OCI-M2 (cell line): ENCODE results near the gene FAM83D.
"Not testable (repeated sequence)": the region's sequence is repeated elsewhere in the genome, so short reads cannot be mapped to it uniquely, and the experiment has no call there.

ENCODE experiments used
- DNase-seq: peaks from one replicate; lab custom pipeline; 2025; ENCODE audit not compliant: unreplicated experiment; lab: John Stamatoyannopoulos, UW

The FAM83D gene

DNA sequence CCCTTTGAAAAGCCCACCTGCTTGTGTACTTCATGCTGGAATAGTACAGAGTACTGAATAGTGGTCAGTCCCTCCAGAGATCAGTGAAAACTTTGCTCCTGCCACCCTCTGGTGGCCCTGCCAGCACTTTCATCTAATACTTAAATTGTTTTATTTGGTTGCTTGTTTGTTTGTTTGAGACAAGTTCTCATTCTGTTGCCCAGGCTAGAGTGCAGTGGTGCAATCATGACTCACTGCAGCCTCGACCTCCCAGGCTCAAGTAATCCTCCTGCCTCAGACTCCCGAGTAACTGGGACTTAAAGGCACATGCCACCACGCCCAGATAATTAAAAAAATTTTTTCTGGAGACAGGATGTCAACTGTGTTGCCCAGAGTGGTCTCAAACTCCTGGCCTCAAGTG, 9.1 kb downstream of the FAM83D start:
- no peak for DNase-seq

- no peak for DNase-seq
Measured at GRCh38 chr20:38935967-38936407, 9.8 kb downstream of the FAM83D start.

DNA sequence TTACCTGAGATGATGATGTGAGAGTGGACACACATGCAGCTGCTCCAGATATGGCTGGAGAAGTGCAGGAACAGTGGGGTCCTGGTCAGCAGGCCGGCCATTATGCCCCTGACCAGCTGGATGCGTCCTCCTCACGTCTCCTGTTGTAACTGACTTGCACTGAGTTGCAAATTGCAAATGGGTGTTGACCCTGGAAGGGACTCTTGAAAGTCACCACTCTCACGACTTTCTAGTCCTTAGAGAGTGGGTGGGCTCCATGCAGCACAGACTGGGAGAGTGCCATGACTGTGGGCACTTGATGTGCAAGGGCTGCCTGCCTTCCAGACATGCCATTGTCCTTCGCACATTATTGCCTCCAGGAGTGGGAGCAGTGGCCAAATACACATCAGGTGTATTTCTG, 10.8 kb downstream of the FAM83D start:
- DNase-seq: no peak

DNA sequence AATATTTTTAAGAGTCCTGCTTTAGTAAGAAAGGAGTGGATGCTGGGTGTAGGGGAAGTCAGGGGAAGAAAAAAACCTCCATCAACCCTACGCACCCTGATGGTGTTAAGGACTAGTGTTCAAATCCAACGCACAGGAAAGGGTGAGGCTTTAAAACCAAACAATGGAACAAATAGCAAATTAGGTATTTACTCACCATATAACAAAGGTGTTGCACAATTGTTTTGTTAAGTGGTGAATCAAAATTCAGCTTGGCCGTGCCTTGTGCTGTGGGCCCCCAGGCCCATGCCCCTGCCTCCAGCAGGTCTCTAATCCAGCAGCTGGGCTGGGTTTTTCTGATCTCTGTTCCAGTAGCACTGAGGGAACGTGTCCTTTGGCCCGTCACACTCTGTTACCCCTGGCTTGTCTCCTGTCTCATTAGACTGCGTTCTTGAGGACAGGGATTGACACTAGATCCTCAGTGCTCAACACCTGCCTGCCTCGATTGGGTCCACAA, 11.8 kb downstream of the FAM83D start:
- no peak for DNase-seq

GRCh38 chr20:38939686-38940085, 13.5 kb downstream of the FAM83D start:
- no peak for DNase-seq

- no peak for DNase-seq
Measured at GRCh38 chr20:38940644-38941043, 14.4 kb downstream of the FAM83D start.

DNA sequence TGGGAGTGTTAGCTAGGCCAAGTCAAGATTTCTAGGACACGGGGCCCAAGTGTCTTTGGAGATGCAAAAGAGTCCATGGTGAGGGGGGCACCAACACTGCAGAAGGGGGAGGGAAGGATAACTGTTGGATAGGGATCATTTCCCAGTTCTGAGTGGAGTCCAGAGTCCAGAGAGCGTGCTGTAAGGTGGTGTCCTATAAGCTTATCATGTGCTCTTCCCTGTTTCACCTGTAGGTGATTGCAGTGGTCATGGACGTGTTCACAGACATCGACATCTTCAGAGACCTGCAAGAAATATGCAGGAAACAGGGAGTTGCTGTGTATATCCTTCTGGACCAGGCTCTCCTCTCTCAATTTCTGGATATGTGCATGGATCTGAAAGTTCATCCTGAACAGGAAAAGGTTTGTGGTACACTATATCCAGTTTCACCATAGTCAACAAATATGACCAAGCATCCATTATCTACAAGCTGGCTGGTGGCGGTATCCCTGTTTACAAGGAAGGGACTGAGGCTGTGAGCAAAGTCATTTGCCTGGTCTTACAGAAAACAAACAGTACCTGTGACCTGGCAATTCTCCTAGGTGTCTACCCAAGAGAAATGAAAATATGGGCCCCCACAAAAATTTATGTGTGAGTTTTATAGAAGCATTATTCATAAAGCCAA, 15.6 kb downstream of the FAM83D start:
- no peak for DNase-seq

DNA sequence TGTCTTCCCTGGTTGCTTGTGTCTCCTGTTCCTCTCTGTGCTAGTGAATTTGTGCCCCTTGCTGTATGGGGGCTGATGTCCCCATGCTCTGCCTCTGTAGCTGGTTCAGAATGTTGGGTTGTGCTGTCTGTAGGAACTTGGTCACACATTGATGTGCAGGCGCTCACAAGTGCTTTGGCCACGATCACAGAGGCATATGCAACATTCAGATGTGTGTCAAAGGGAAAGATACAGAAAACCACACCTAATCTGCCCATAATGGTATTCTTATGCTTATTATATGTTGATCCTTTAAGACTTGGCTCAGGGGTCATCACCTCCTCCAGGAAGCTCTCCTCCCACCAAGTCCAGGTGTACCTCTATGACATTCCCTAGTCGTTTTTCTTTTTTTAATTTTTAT, 18.8 kb downstream of the FAM83D start:
- no peak for DNase-seq

DNA sequence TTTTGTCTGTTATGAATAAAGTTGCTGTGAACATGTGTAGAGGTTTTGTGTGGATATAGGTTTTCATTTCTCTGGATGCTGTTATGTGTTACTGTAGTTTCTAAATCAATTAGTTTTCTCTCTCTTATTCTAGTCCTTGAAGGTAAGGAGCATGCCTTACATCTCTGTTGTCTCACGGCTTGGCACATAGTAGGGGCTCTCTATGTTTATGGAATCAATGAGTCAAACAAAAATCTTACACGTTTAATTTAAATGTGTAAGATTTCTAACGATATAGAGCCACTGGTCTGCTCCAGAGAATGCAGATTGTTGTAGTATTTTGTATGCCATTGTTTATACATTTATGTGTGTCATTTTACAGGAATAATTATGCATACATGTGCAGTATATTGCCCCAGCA, 20.6 kb downstream of the FAM83D start:
- no peak for DNase-seq

GRCh38 chr20:38947931-38948362, 21.7 kb downstream of the FAM83D start:
- DNase-seq: peak; percentile 86

- DNase-seq: no peak
Measured at GRCh38 chr20:38950254-38950653, 24.0 kb downstream of the FAM83D start.

DNA sequence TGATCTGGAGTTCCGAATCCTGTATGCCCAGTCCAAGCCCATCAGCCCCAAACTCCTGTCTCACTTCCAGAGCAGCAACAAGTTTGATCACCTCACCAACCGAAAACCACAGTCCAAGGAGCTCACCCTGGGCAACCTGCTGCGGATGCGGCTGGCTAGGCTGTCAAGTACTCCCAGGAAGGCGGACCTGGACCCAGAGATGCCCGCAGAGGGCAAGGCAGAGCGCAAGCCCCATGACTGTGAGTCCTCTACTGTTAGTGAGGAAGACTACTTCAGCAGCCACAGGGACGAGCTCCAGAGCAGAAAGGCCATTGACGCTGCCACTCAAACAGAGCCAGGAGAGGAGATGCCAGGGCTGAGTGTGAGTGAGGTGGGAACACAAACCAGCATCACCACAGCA, 25.4 kb downstream of the FAM83D start:
- no peak for DNase-seq

DNA sequence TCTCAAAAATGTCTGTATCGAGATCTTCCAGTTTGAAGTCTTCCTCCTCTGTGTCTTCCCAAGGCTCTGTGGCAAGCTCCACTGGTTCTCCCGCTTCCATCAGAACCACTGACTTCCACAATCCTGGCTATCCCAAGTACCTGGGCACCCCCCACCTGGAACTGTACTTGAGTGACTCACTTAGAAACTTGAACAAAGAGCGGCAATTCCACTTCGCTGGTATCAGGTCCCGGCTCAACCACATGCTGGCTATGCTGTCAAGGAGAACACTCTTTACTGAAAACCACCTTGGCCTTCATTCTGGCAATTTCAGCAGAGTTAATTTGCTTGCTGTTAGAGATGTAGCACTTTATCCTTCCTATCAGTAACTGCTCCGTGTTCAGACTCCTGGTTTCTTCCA, 25.9 kb downstream of the FAM83D start:
- DNase-seq: no peak

- DNase-seq: no peak
Measured at GRCh38 chr20:38953630-38954340, 27.6 kb downstream of the FAM83D start.

DNA sequence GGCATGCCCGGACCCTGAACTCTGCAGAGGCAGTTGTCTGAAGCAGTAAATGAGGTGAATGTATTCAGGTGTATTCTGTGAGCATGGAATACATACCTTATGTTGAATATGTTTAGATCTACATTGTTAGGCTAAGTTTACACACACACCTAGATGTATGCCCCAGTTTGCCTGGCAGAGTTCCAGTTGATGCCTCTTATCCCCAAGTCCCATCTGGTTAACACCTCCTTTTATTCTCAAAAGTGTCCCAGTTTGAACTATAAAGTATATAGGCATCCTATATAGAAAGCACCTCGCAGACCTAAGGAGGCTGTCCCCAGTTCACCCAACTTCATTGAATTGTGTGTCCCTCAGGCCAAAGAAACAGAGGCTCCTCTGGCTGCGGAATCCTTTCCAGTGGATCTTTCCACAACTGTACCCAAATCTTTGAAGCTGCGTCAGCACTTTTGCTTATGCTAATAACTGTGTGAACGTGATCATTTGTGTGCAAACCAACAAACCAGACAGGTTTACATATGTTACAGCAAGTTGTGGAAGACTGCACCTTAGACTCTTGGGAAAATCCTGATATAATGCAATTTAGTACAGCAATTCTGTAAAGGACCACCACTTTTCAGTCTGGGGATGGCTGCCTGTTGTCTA, 31.1 kb downstream of the FAM83D start:
- DNase-seq: no peak

DNA sequence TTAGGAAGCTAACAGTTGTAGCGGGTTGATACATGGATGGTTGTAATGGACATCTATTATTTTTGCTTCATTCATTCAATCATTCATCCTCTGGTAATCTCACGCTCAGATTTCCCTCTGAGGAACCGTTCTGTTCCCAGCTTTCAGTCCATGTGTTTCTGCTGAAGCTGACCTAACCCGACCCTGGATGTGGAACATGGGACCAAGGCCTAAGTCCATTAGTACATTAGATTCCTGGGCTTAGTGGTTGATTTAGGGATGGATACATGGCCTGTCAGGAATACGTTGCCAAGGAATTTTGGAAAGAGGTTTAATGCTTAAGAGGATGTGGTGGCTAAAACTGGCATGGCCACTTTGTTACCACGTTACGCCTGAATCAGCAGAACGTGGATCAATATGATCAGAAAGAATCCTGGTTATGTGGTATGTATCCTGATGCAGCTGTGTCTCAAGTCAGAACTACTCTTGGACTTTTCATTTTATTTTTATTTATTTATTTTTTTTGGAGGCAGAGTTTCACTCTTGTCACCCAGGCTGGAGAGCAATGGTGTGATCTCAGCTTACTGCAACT, 31.8 kb downstream of the FAM83D start:
- no peak for DNase-seq

DNA sequence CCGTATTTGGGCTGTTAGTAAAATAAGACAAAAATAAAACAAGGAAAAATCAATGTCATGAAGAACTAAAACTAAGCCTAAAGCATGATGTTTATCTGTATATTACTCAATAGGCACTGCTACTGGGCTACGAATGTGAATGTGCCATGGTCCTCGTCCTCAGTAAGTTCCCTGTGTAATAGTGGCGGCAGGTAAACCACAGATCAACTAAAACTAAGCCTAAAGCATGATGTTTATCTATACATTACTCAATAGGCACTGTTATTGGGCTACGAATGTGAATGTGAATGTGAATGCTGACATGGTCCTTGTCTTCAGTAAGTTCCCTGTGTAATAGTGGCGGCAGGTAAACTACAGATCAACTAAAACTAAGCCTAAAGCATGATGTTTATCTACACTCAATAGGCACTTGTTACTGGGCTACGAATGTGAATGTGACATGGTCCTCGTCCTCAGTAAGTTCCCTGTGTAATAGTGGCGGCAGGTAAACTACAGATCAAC, 34.0 kb downstream of the FAM83D start:
- DNase-seq: not testable (repeated sequence)

DNA sequence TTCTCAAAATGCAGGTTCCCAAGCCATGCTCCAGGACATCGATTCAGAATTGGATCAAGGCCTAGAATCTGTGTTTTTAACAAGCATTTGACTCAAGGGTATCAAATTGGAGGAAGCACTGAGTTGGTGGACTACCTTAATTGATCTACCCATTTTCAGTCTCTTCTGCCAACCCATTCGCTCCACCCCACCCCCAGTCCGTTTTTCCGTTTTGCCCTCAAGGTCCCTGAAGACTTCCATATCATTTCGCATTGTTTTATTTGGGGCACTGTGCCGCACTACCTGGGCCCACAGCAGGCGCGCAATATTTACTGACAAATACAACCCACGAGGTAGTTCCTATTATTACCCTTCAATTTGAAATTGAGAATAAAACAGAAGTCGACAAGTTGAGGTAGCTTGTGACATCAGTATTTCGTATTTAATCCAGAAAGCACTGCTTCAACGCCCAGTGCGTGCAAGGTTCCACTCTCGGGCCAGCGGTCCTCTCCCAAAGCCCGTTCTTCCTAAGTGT, 35.4 kb downstream of the FAM83D start:
- DNase-seq: no peak

DNA sequence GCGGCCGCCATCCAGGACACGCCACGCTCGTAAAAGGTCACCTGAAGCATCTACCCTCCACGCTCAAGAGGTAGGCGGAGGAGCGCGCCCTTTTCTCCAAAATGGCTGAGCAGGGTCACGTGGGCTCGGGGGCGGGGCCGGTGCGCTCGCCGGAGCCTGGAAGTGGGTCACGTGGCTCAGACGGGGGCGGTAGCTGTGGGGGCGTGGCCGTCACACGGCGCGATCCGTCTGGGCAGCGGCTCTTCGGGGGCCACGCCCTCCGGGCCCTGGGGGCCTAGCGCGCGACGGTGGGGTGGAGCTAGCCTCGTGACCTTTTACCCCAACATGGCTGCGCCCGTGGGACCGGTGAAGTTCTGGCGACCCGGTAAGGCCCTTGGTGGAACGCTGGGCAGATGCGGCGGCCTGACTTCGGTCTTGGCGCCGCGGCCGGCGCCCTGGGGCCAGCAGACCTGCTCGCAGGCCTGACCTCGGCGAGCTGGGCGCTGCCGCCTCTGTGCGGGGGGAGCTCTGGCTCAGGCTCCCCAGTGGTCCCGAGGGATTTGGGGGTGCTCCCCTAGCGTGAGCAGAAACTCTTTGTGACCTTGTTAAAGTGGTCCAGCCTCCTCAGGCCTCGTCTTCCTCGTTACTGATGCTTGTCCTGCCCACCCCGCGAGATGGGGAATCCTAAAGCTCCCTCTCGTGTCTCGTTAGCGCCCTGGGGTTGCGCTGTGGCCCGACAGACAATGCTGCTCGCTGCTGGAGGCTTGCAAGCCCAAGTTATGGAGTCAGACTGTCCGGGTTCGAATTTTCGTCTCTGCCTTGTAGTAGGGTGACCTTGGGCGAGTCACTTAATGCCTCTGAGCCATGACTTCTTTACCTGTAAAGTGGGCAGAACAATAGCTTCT, 36.1 kb downstream of the FAM83D start, which contains the start of gene DHX35:
Gene DHX35, plus strand, starts transcription at position 301 of the 884 bp plus-strand sequence. Its CDS starts 24 bp downstream, at position 325.
- DNase-seq: peak; percentile 82

GRCh38 chr20:38962928-38963401, 36.7 kb downstream of the FAM83D start:
- no peak for DNase-seq
